CD4-positive, alpha-beta T cell (primary cell): ENCODE results near the gene SRM. TPM values are rescaled to one million over a fixed set of nuclear protein-coding genes. Genes with fewer than 3 reads are reported as not detected.
"Not testable (repeated sequence)": the region's sequence is repeated elsewhere in the genome, so short reads cannot be mapped to it uniquely, and the experiment has no call there.

ENCODE experiments used
- ATAC-seq: fragments of 200-7000 bp; cut with Tn5 transposase; one replicate; pipeline ENCODE4 v1.10.0; 2022; ENCODE audit warnings: mild to moderate bottlenecking; ENCODE audit not compliant: poor library complexity
- CTCF ChIA-PET: fragments of 350-600 bp; sonication (Branson Sonifier 250); formaldehyde crosslinking; loops from one replicate; lab custom pipeline; 2021; ENCODE audit warnings: antibody characterized with exemption, inconsistent platforms; lab: Charles Lee
- POLR2A ChIA-PET: fragments of 350-600 bp; sonication (Branson Sonifier 250); formaldehyde crosslinking; loops from one replicate; lab custom pipeline; 2021; ENCODE audit warnings: antibody characterized with exemption, inconsistent platforms; lab: Charles Lee
- DNase-seq, 14 experiments: peaks; one replicate each; pipeline ENCODE4 v3.0.0-alpha.2; 2013 to 2020; ENCODE audit warnings: mixed read lengths in 2 of 14
- H3K27ac ChIP-seq, 2 donors: one replicate each; pipeline versions ENCODE4 v1.5.1 to v1.7.0; 2013; ENCODE audit warnings: low read length in 2 of 2, low read depth in 1 of 2, mild to moderate bottlenecking in 1 of 2
- H3K27me3 ChIP-seq, 2 experiments: 1 replicate in 1 of 2; 2 replicates in 1 of 2; pipeline versions ENCODE4 v1.6.1 to v1.7.0; 2013; ENCODE audit warnings: low read length in 2 of 2, control low read depth in 1 of 2, mild to moderate bottlenecking in 1 of 2, moderate library complexity in 1 of 2; ENCODE audit not compliant: insufficient read depth in 2 of 2, control insufficient read depth in 1 of 2
- H3K36me3 ChIP-seq: one replicate; pipeline ENCODE4 v1.6.1; 2013; ENCODE audit warnings: low read length, control low read depth; ENCODE audit not compliant: insufficient read depth
- H3K4me1 ChIP-seq: one replicate; pipeline ENCODE4 v1.6.1; 2013; ENCODE audit warnings: low read length, control low read depth; ENCODE audit not compliant: insufficient read depth
- H3K4me3 ChIP-seq: one replicate; pipeline ENCODE4 v1.5.1; 2013; ENCODE audit warnings: mild to moderate bottlenecking, low read length, moderate library complexity
- H3K9me3 ChIP-seq, 2 experiments: 1 replicate in 1 of 2; 2 replicates in 1 of 2; pipeline versions ENCODE4 v1.6.1 to v1.7.0; 2013; ENCODE audit warnings: low read length in 2 of 2, mild to moderate bottlenecking in 2 of 2, control low read depth in 1 of 2, moderate library complexity in 1 of 2; ENCODE audit not compliant: control insufficient read depth in 1 of 2, insufficient read depth in 1 of 2
- H3K27ac Mint-ChIP-seq: one replicate; pipeline ENCODE4 v1.8.0; 2020; ENCODE audit warnings: mixed read lengths
- H3K27me3 Mint-ChIP-seq: one replicate; pipeline ENCODE4 v1.8.0; 2021; ENCODE audit warnings: mixed read lengths
- H3K36me3 Mint-ChIP-seq: one replicate; pipeline ENCODE4 v1.8.0; 2021; ENCODE audit warnings: low read depth, mixed read lengths
- H3K4me1 Mint-ChIP-seq: one replicate; pipeline ENCODE4 v1.8.0; 2021; ENCODE audit warnings: low read depth, mixed read lengths
- H3K4me3 Mint-ChIP-seq: one replicate; pipeline ENCODE4 v1.8.0; 2020; ENCODE audit warnings: mild to moderate bottlenecking, mixed read lengths
- H3K9me3 Mint-ChIP-seq: one replicate; pipeline ENCODE4 v1.8.0; 2020; ENCODE audit warnings: mixed read lengths
- CTCF ChIP-seq: fragments of 200-600 bp; IDR thresholded peaks from one replicate; pipeline ENCODE4 v1.8.0; 2022; ENCODE audit warnings: antibody characterized with exemption, mild to moderate bottlenecking
- intact Hi-C, 2 experiments: fragments of 100-400 bp; cut with DNase I in 1 of 2; cut with micrococcal nuclease in 1 of 2; formaldehyde crosslinking; loops; one replicate each; pipeline versions ENCODE4 v1.15.1 to v1.9.0; 2023 to 2025; cut with DNase I, micrococcal nuclease
- total RNA-seq, 174 experiments: library from RNA in 2 of 174; stranded (reverse) in 2 of 174; gene quantifications; one replicate each; pipeline ENCODE4 v1.2.3 and lab custom pipeline; 2021 to 2026

The SRM gene
- total RNA-seq, 2 experiments from 2014 or later = 21.2 to 24.8 TPM

GRCh38 chr1:11053758-11054137 lies 6.1 kb downstream of the SRM start:
- H3K27me3 Mint-ChIP-seq = no peaks in the 10 kb centered on the region
- POLR2A ChIA-PET = interaction anchor here (1.1 kb wide), 1 partner anchor 26 kb away, joined by 3 read pairs; no protein-coding TSS in a partner anchor
- DNase-seq (no peak), ATAC-seq (no peak)
- peaks cover 26% of the 10 kb centered on the region for H3K36me3 Mint-ChIP-seq
- CTCF ChIA-PET = no interaction called here
- no peak for TF ChIP-seq CTCF
- Histone ChIP-seq H3K9me3 (no peaks in the 10 kb centered on the region), H3K36me3 (peaks cover 24% of the 10 kb centered on the region), H3K4me1 (peaks cover 7% of the 10 kb centered on the region), H3K27me3 (no peaks in the 10 kb centered on the region), H3K27ac (no peak overlapping the region), H3K4me3 (no peak overlapping the region)
- H3K4me3 Mint-ChIP-seq = no peak overlapping the region
- peaks cover 3% of the 10 kb centered on the region for H3K4me1 Mint-ChIP-seq
- H3K9me3 Mint-ChIP-seq = no peaks in the 10 kb centered on the region
- H3K27ac Mint-ChIP-seq = no peak overlapping the region
- intact Hi-C loops = no loop called here

GRCh38 chr1:11052839-11053757 lies 6.7 kb downstream of the SRM start:
- DNase-seq (no peak), ATAC-seq (no peak)
- Histone ChIP-seq H3K36me3 (peaks cover 20% of the 10 kb centered on the region), H3K4me3 (no peak overlapping the region), H3K27ac (no peak overlapping the region), H3K9me3 (no peaks in the 10 kb centered on the region), H3K4me1 (peaks cover 3% of the 10 kb centered on the region), H3K27me3 (no peaks in the 10 kb centered on the region)
- no peaks in the 10 kb centered on the region for H3K27me3 Mint-ChIP-seq
- no peak overlapping the region for H3K27ac Mint-ChIP-seq
- H3K4me3 Mint-ChIP-seq = no peak overlapping the region
- peaks cover 23% of the 10 kb centered on the region for H3K36me3 Mint-ChIP-seq
- H3K4me1 Mint-ChIP-seq = no peaks in the 10 kb centered on the region
- intact Hi-C loops = no loop called here
- CTCF ChIA-PET = no interaction called here
- H3K9me3 Mint-ChIP-seq = no peaks in the 10 kb centered on the region
- TF ChIP-seq CTCF = no peak
- POLR2A ChIA-PET = interaction anchor here (1.1 to 2.1 kb wide), 2 partner anchors 15 to 27 kb away, joined by 3 to 6 read pairs; no protein-coding TSS in a partner anchor

GRCh38 chr1:11051781-11052511 lies 7.9 kb downstream of the SRM start:
- no peak for DNase-seq
- Histone ChIP-seq H3K27me3 (no peaks in the 10 kb centered on the region), H3K4me1 (no peaks in the 10 kb centered on the region), H3K27ac (no peak overlapping the region), H3K9me3 (no peaks in the 10 kb centered on the region), H3K36me3 (peaks cover 15% of the 10 kb centered on the region), H3K4me3 (no peak overlapping the region)
- intact Hi-C loops = no loop called here
- peaks cover 15% of the 10 kb centered on the region for H3K36me3 Mint-ChIP-seq
- ChIA-PET CTCF (interaction anchor here (2.1 kb wide), 1 partner anchor 14 kb away, joined by 7 read pairs; no protein-coding TSS in a partner anchor), POLR2A (interaction anchor here (2.1 kb wide), 1 partner anchor 14 kb away, joined by 6 read pairs; no protein-coding TSS in a partner anchor)
- no peaks in the 10 kb centered on the region for H3K4me1 Mint-ChIP-seq
- H3K27ac Mint-ChIP-seq = no peak overlapping the region
- no peaks in the 10 kb centered on the region for H3K9me3 Mint-ChIP-seq
- no peak for TF ChIP-seq CTCF
- no peaks in the 10 kb centered on the region for H3K27me3 Mint-ChIP-seq
- peak overlapping the region; percentile 13 for H3K4me3 Mint-ChIP-seq
- no peak for ATAC-seq

GRCh38 chr1:11051121-11051520 lies 8.7 kb downstream of the SRM start:
- H3K36me3 Mint-ChIP-seq, H3K27me3 Mint-ChIP-seq, H3K9me3 Mint-ChIP-seq, intact Hi-C loops, ATAC-seq, H3K9me3 ChIP-seq, H3K36me3 ChIP-seq, H3K27me3 ChIP-seq, DNase-seq, H3K4me1 ChIP-seq, H3K4me3 ChIP-seq, H3K4me1 Mint-ChIP-seq, H3K27ac Mint-ChIP-seq, H3K4me3 Mint-ChIP-seq, H3K27ac ChIP-seq: not testable (repeated sequence)
- CTCF ChIA-PET = interaction anchor here (2.1 kb wide), 1 partner anchor 13 kb away, joined by 7 read pairs; no protein-coding TSS in a partner anchor
- POLR2A ChIA-PET = interaction anchor here (2.1 kb wide), 1 partner anchor 13 kb away, joined by 6 read pairs; no protein-coding TSS in a partner anchor
